Common myeloid progenitor, CD34-positive (primary cell): ENCODE data around the gene NUP210.
A peak's percentile ranks its signal among the peaks of the same experiment; 100 is the strongest.

Experiments
- CTCF ChIA-PET: fragments of 350-600 bp; sonication (Branson Sonifier 250); formaldehyde crosslinking; loops from one replicate; lab custom pipeline; 2021; ENCODE audit warnings: antibody characterized with exemption; lab: Charles Lee
- POLR2A ChIA-PET: fragments of 350-600 bp; sonication (Branson Sonifier 250); formaldehyde crosslinking; loops from one replicate; lab custom pipeline; 2021; ENCODE audit warnings: antibody characterized with exemption; lab: Charles Lee
- DNase-seq, 3 donors: peaks; one replicate each; pipeline versions ENCODE4 v3.0.0 to v3.0.0-alpha.2; 2013
- H3K27ac ChIP-seq, 2 experiments: 1 replicate in 1 of 2; 2 replicates in 1 of 2; pipeline ENCODE4 v1.7.0; 2013; ENCODE audit warnings: inconsistent platforms in 2 of 2, low read length in 2 of 2, mild to moderate bottlenecking in 2 of 2, low read depth in 1 of 2, moderate library complexity in 1 of 2; ENCODE audit not compliant: severe bottlenecking in 2 of 2, insufficient read depth in 1 of 2, poor library complexity in 1 of 2
- H3K27me3 ChIP-seq, 5 experiments: replicated peaks in 2 of 5; 1 replicate in 3 of 5; 2 replicates in 2 of 5; pipeline versions ENCODE4 v1.6.1 to v1.7.0; 2013; ENCODE audit warnings: low read length in 4 of 5, mild to moderate bottlenecking in 2 of 5, moderate library complexity in 2 of 5, inconsistent platforms in 1 of 5; ENCODE audit not compliant: insufficient read depth in 5 of 5, control insufficient read depth in 4 of 5
- H3K36me3 ChIP-seq, 4 experiments: 1 replicate in 2 of 4; 2 replicates in 2 of 4; pipeline versions ENCODE4 v1.6.1 to v1.7.0; 2013; ENCODE audit warnings: low read length in 3 of 4, control low read depth in 1 of 4, mild to moderate bottlenecking in 1 of 4; ENCODE audit not compliant: control insufficient read depth in 4 of 4, insufficient read depth in 4 of 4
- H3K4me1 ChIP-seq, 4 experiments: 1 replicate in 3 of 4; 2 replicates in 1 of 4; pipeline versions ENCODE4 v1.6.1 to v1.7.1; 2013; ENCODE audit warnings: low read length in 3 of 4, mild to moderate bottlenecking in 3 of 4, control low read depth in 1 of 4, inconsistent platforms in 1 of 4, moderate library complexity in 1 of 4; ENCODE audit not compliant: control insufficient read depth in 4 of 4, insufficient read depth in 4 of 4; ENCODE audit errors: control extremely low read depth in 1 of 4
- H3K4me3 ChIP-seq, 7 experiments: 1 replicate in 4 of 7; 2 replicates in 3 of 7; pipeline versions ENCODE4 v1.5.1 to v1.7.0; 2013; ENCODE audit warnings: mild to moderate bottlenecking in 7 of 7, low read length in 6 of 7, moderate library complexity in 6 of 7, inconsistent platforms in 2 of 7, low read depth in 2 of 7, control low read depth in 1 of 7; ENCODE audit not compliant: insufficient read depth in 4 of 7, control insufficient read depth in 1 of 7; ENCODE audit errors: extremely low read depth in 1 of 7
- H3K9me3 ChIP-seq, 5 experiments: 1 replicate in 4 of 5; 2 replicates in 1 of 5; pipeline versions ENCODE4 v1.6.1 to v1.7.1; 2013; ENCODE audit warnings: low read length in 4 of 5, mild to moderate bottlenecking in 2 of 5, inconsistent platforms in 1 of 5, low read depth in 1 of 5, moderate library complexity in 1 of 5; ENCODE audit not compliant: control insufficient read depth in 4 of 5, insufficient read depth in 2 of 5; ENCODE audit errors: control extremely low read depth in 1 of 5
- WGBS: methylation state at CpG from one replicate; pipeline ENCODE4 v1.1.5; 2013; ENCODE audit not compliant: insufficient coverage; 5-methylcytosine and 5-hydroxymethylcytosine counted together

Gene NUP210

GRCh38 chr3:13353936-13354542 is 66.1 kb downstream of the NUP210 start:
- Histone ChIP-seq H3K9me3 (no peaks in the 10 kb centered on the region), H3K36me3 (peaks cover 11 to 91% (median 60%) of the 10 kb centered on the region in 4 experiments), H3K4me3 (no peak overlapping the region), H3K27me3 (no peaks in the 10 kb centered on the region), H3K4me1 (peaks cover 3 to 39% (median 31%) of the 10 kb centered on the region in 4 experiments), H3K27ac (peak overlapping the region; percentile 21 to 90)
- POLR2A ChIA-PET = no interaction called here
- DNase-seq = peak in 2 of 3 donors; percentile 42 to 43
- CTCF ChIA-PET = interaction anchor here (1.0 to 2.1 kb wide), 11 partner anchors 8 to 290 kb away, joined by 3 to 15 read pairs (median 4); partner anchors contain the start of gene NUP210
- WGBS = 88% methylated on average over 9 of the region's 13 CpGs

GRCh38 chr3:13353506-13353905 is 66.6 kb downstream of the NUP210 start:
- 17% methylated on average over 1 of the region's 5 CpGs for WGBS
- POLR2A ChIA-PET = no interaction called here
- no peaks in the 10 kb centered on the region for H3K27me3 ChIP-seq
- peaks cover 11 to 87% (median 57%) of the 10 kb centered on the region in 4 experiments for H3K36me3 ChIP-seq
- CTCF ChIA-PET = interaction anchor here (1.0 to 2.1 kb wide), 7 partner anchors 9 to 289 kb away, joined by 3 to 15 read pairs (median 5); no protein-coding TSS in a partner anchor
- no peaks in the 10 kb centered on the region for H3K9me3 ChIP-seq
- peaks cover 3 to 44% (median 36%) of the 10 kb centered on the region in 4 experiments for H3K4me1 ChIP-seq
- peak overlapping the region; percentile 75 to 90 for H3K27ac ChIP-seq
- peak; percentile 39 to 62 (median 60) for DNase-seq
- H3K4me3 ChIP-seq = no peak overlapping the region

- Histone ChIP-seq H3K9me3 (no peaks in the 10 kb centered on the region), H3K36me3 (peaks cover 11 to 86% (median 54%) of the 10 kb centered on the region in 4 experiments), H3K27ac (peak overlapping the region; percentile 75 to 90), H3K4me1 (peaks cover 9 to 52% (median 45%) of the 10 kb centered on the region in 4 experiments), H3K4me3 (no peak overlapping the region), H3K27me3 (no peaks in the 10 kb centered on the region)
- 8% methylated on average over 7 of the region's 7 CpGs for WGBS
- DNase-seq = peak; percentile 84 to 95 (median 94)
- ChIA-PET POLR2A (no interaction called here), CTCF (interaction anchor here (1.4 to 3.1 kb wide), 4 partner anchors 55 to 296 kb away, joined by 3 to 8 read pairs (median 4); no protein-coding TSS in a partner anchor)
These were observed 67.4 kb downstream of the NUP210 start for GRCh38 chr3:13352621-13353131.

- DNase-seq = no peak
- H3K27me3 ChIP-seq = no peaks in the 10 kb centered on the region
- ChIA-PET POLR2A (no interaction called here), CTCF (interaction anchor here (0.9 to 3.1 kb wide), 3 partner anchors 65 to 103 kb away, joined by 3 to 8 read pairs (median 3); no protein-coding TSS in a partner anchor)
- peaks cover 4 to 88% (median 49%) of the 10 kb centered on the region in 4 experiments for H3K36me3 ChIP-seq
- whole genome bisulfite sequencing = 100% methylated on average over 2 of the region's 3 CpGs
- H3K27ac ChIP-seq = no peak overlapping the region
- no peaks in the 10 kb centered on the region for H3K9me3 ChIP-seq
- H3K4me1 ChIP-seq = peaks cover 9 to 69% (median 61%) of the 10 kb centered on the region in 4 experiments
- H3K4me3 ChIP-seq = no peak overlapping the region
These were observed 70.3 kb downstream of the NUP210 start for GRCh38 chr3:13349823-13350222.

GRCh38 chr3:13348661-13349396 is 71.3 kb downstream of the NUP210 start:
- ChIA-PET POLR2A (interaction anchor here (0.8 kb wide), 1 partner anchor 9 kb away, joined by 3 read pairs; no protein-coding TSS in a partner anchor), CTCF (interaction anchor here (0.7 to 6.7 kb wide), 8 partner anchors 11 to 148 kb away, joined by 3 to 69 read pairs (median 4); no protein-coding TSS in a partner anchor)
- peaks cover 9 to 67% (median 56%) of the 10 kb centered on the region in 4 experiments for H3K4me1 ChIP-seq
- H3K36me3 ChIP-seq = peaks cover 6 to 83% (median 46%) of the 10 kb centered on the region in 4 experiments
- peak in 2 of 3 donors; percentile 67 to 72 for DNase-seq
- no peak overlapping the region for H3K27ac ChIP-seq
- no peaks in the 10 kb centered on the region for H3K9me3 ChIP-seq
- no peaks in the 10 kb centered on the region for H3K27me3 ChIP-seq
- 78% methylated on average over 6 of the region's 13 CpGs for WGBS
- peak overlapping the region in 1 of 7 experiments; percentile 8 for H3K4me3 ChIP-seq

- DNase-seq = no peak
- no peaks in the 10 kb centered on the region for H3K27me3 ChIP-seq
- no peaks in the 10 kb centered on the region for H3K9me3 ChIP-seq
- H3K36me3 ChIP-seq = peaks cover 6 to 82% (median 47%) of the 10 kb centered on the region in 4 experiments
- H3K4me3 ChIP-seq = no peak overlapping the region
- 95% methylated on average over 2 of the region's 3 CpGs for WGBS
- no peak overlapping the region for H3K27ac ChIP-seq
- POLR2A ChIA-PET = no interaction called here
- peaks cover 8 to 60% (median 52%) of the 10 kb centered on the region in 4 experiments for H3K4me1 ChIP-seq
- CTCF ChIA-PET = interaction anchor here (1.0 to 6.7 kb wide), 8 partner anchors 12 to 147 kb away, joined by 3 to 69 read pairs (median 4); no protein-coding TSS in a partner anchor
These were observed 72.0 kb downstream of the NUP210 start for GRCh38 chr3:13348100-13348499.
